ENCODE data around the gene SUGCT. TPM values are rescaled to one million over a fixed set of nuclear protein-coding genes. Genes with fewer than 3 reads are reported as not detected.
A peak's percentile ranks its signal among the peaks of the same experiment; 100 is the strongest.

Gene SUGCT
- total and polyA plus RNA-seq, 3 donors from 2014 or later = 7.1 to 9.8 (median 8.1) TPM

GRCh38 chr7:40899636-40900507, 765.1 kb downstream of the SUGCT start:
- Histone ChIP-seq H3K27me3 (no peaks in the 10 kb centered on the region), H3K27ac (no peak overlapping the region), H3K4me1 (no peaks in the 10 kb centered on the region), H3K4me3 (peak overlapping the region in 1 of 2 donors; percentile 26), H3K36me3 (ENCODE audit: low read depth, missing control alignments) (no peaks in the 10 kb centered on the region), H3K9me3 (no peaks in the 10 kb centered on the region)
- TF ChIP-seq POLR2A (IDR thresholded peaks at IDR 0.05) (no peak), CTCF (IDR thresholded peaks at IDR 0.05) (no peak)
- 53 to 69% methylated on average over 16 of the region's 16 CpGs for WGBS, 2 donors
- intact Hi-C loops (cut with DNase I; ENCODE audit: low total_unique reads) = no loop called here
- no peak for DNase-seq

GRCh38 chr7:40903872-40904271, 769.1 kb downstream of the SUGCT start:
- intact Hi-C loops (cut with DNase I; ENCODE audit: low total_unique reads) = no loop called here
- Histone ChIP-seq H3K27me3 (no peaks in the 10 kb centered on the region), H3K27ac (no peak overlapping the region), H3K4me1 (no peaks in the 10 kb centered on the region), H3K4me3 (no peak overlapping the region), H3K9me3 (no peaks in the 10 kb centered on the region), H3K36me3 (ENCODE audit: low read depth, missing control alignments) (no peaks in the 10 kb centered on the region)
- no peak for DNase-seq
- 85 to 86% methylated on average over 10 of the region's 10 CpGs for WGBS, 2 donors
- TF ChIP-seq POLR2A (IDR thresholded peaks at IDR 0.05) = no peak
- no peak for TF ChIP-seq CTCF (IDR thresholded peaks at IDR 0.05)

GRCh38 chr7:40907286-40907685, 772.5 kb downstream of the SUGCT start:
- WGBS, 2 donors = 69 to 74% methylated on average over 3 of the region's 3 CpGs

GRCh38 chr7:40909346-40909980, 774.7 kb downstream of the SUGCT start:
- Histone ChIP-seq H3K36me3 (ENCODE audit: low read depth, missing control alignments) (no peaks in the 10 kb centered on the region), H3K27ac (peak overlapping the region in 1 of 2 donors; percentile 32), H3K4me1 (peaks cover 18% of the 10 kb centered on the region), H3K9me3 (no peaks in the 10 kb centered on the region), H3K4me3 (no peak overlapping the region), H3K27me3 (no peaks in the 10 kb centered on the region)
- TF ChIP-seq CTCF (IDR thresholded peaks at IDR 0.05) (no peak), POLR2A (IDR thresholded peaks at IDR 0.05) (no peak)
- WGBS, 2 donors = 48% methylated on average over 10 of the region's 10 CpGs
- no peak for DNase-seq
- intact Hi-C loops (cut with DNase I; ENCODE audit: low total_unique reads) = no loop called here

More at GRCh38 chr7:40907286-40907685, 772.5 kb downstream of the SUGCT start:
- intact Hi-C loops (cut with DNase I; ENCODE audit: low total_unique reads) = no loop called here
- Histone ChIP-seq H3K4me3 (no peak overlapping the region), H3K27ac (no peak overlapping the region), H3K27me3 (no peaks in the 10 kb centered on the region), H3K36me3 (ENCODE audit: low read depth, missing control alignments) (no peaks in the 10 kb centered on the region), H3K9me3 (no peaks in the 10 kb centered on the region), H3K4me1 (peaks cover 10% of the 10 kb centered on the region)
- DNase-seq = no peak
- TF ChIP-seq CTCF (IDR thresholded peaks at IDR 0.05) = no peak
- no peak for TF ChIP-seq POLR2A (IDR thresholded peaks at IDR 0.05)

Small RNA genes within 50 kb of the gene (small RNA-seq; reads per million reads assigned to genes)
- gene AC006023.1 (0 reads per million in 2 donors), gene AC006023.2 (0 reads per million in 2 donors)

Other genes with a start within 250 kb of the SUGCT start
- 100 to 1,000 TPM; 134 to 140 TPM for gene CDK13, start 184.7 kb upstream of the SUGCT start, total RNA-seq
- gene CDK13, start 184.7 kb upstream of the SUGCT start, polyA plus RNA-seq (ENCODE audit: insufficient read depth, low read depth, low replicate concordance) = 55.1 TPM
- gene MPLKIP, start 383 bp upstream of the SUGCT start, total RNA-seq = 10 to 100 TPM; 47.7 to 61.3 TPM
- 29.6 TPM for gene MPLKIP, start 383 bp upstream of the SUGCT start, polyA plus RNA-seq (ENCODE audit: insufficient read depth, low read depth, low replicate concordance)